ENCODE data around the gene FREY1. TPM values are rescaled to one million over a fixed set of nuclear protein-coding genes. Genes with fewer than 3 reads are reported as not detected.

Gene FREY1
- total and polyA plus RNA-seq, 2 of the 8 experiments (the other 6 are each of a cell fraction or from before 2014, with no cell fraction given), result 0.32 to 1.1 TPM

GRCh38 chr11:45857961-45858474 lies 49.1 kb downstream of the FREY1 start (continued):
- no peak for TF ChIP-seq CTCF (IDR thresholded peaks at IDR 0.05; ENCODE audit: control extremely low read depth in 1 of 3, insufficient read depth in 1 of 3, low read depth in 1 of 3, low read length in 3 of 3)
- no peak for TF ChIP-seq SIRT6 (IDR thresholded peaks at IDR 0.05; ENCODE audit: low read length)

Other genes with a start within 250 kb of the FREY1 start
- 1.6 and 3.8 TPM in 2 replicates for gene CHST1, start 241.6 kb downstream of the FREY1 start, total RNA-seq (2021; fragmentation: NEBNext Ultra II Directional; extraction: Animal tissue kit (Norgen Biotek cat#: 25700))
- gene CHST1, start 241.6 kb downstream of the FREY1 start, polyA plus RNA-seq (2011; rRNA removed), result 1.6 and 2.7 TPM in 2 replicates
- 10.6 and 11.2 TPM in 2 replicates for gene SLC35C1, start 102.1 kb downstream of the FREY1 start, total RNA-seq (2021; fragmentation: NEBNext Ultra II Directional; extraction: Animal tissue kit (Norgen Biotek cat#: 25700))
- gene SLC35C1, start 102.1 kb downstream of the FREY1 start, polyA plus RNA-seq (2011; rRNA removed), result 4.6 and 9.5 TPM in 2 replicates
- gene CRY2, start 59.8 kb downstream of the FREY1 start, total RNA-seq (2021; fragmentation: NEBNext Ultra II Directional; extraction: Animal tissue kit (Norgen Biotek cat#: 25700)), result 9.4 and 10.9 TPM in 2 replicates
- 8.0 and 11.8 TPM in 2 replicates for gene CRY2, start 59.8 kb downstream of the FREY1 start, polyA plus RNA-seq (2011; rRNA removed)
- gene MAPK8IP1, start 21.6 kb downstream of the FREY1 start, total RNA-seq (2021; fragmentation: NEBNext Ultra II Directional; extraction: Animal tissue kit (Norgen Biotek cat#: 25700)), result 40.1 and 41.7 TPM in 2 replicates
- gene MAPK8IP1, start 21.6 kb downstream of the FREY1 start, polyA plus RNA-seq (2011; rRNA removed), result 32.4 and 62.2 TPM in 2 replicates
- 29.2 and 29.4 TPM in 2 replicates for gene PEX16, start 10.6 kb upstream of the FREY1 start, total RNA-seq (2021; fragmentation: NEBNext Ultra II Directional; extraction: Animal tissue kit (Norgen Biotek cat#: 25700))
- 36.0 and 47.2 TPM in 2 replicates for gene PEX16, start 10.6 kb upstream of the FREY1 start, polyA plus RNA-seq (2011; rRNA removed)
- 108 and 111 TPM in 2 replicates for gene LARGE2, start 15.4 kb upstream of the FREY1 start, total RNA-seq (2021; fragmentation: NEBNext Ultra II Directional; extraction: Animal tissue kit (Norgen Biotek cat#: 25700))
- gene LARGE2, start 15.4 kb upstream of the FREY1 start, polyA plus RNA-seq (2011; rRNA removed), result 137 and 234 TPM in 2 replicates
- gene PHF21A, start 214.2 kb upstream of the FREY1 start, total RNA-seq (2021; fragmentation: NEBNext Ultra II Directional; extraction: Animal tissue kit (Norgen Biotek cat#: 25700)), result 33.2 and 40.3 TPM in 2 replicates
- gene PHF21A, start 214.2 kb upstream of the FREY1 start, polyA plus RNA-seq (2011; rRNA removed), result 16.3 and 17.6 TPM in 2 replicates